Activated naive CD4-positive, alpha-beta T cell treated with anti-CD3 and anti-CD28 coated beads, Interleukin-2, amount 50 U/mL, for 24 hours (primary cell): ENCODE results near the gene NR6A1.
"Not testable (repeated sequence)": the region's sequence is repeated elsewhere in the genome, so short reads cannot be mapped to it uniquely, and the experiment has no call there.

Experiments used
- H3K27ac Mint-ChIP-seq: one replicate; pipeline ENCODE4 v1.8.0; 2021; ENCODE audit warnings: mild to moderate bottlenecking, mixed read lengths
- H3K27me3 Mint-ChIP-seq: one replicate; pipeline ENCODE4 v1.8.0; 2021; ENCODE audit warnings: mixed read lengths
- H3K36me3 Mint-ChIP-seq: one replicate; pipeline ENCODE4 v1.8.0; 2021; ENCODE audit warnings: mixed read lengths
- H3K4me1 Mint-ChIP-seq: one replicate; pipeline ENCODE4 v1.8.0; 2021; ENCODE audit warnings: mixed read lengths
- H3K4me3 Mint-ChIP-seq: one replicate; pipeline ENCODE4 v1.8.0; 2021; ENCODE audit warnings: mild to moderate bottlenecking, mixed read lengths
- H3K9me3 Mint-ChIP-seq: one replicate; pipeline ENCODE4 v1.8.0; 2021; ENCODE audit warnings: mixed read lengths

NR6A1 gene

GRCh38 chr9:124735121-124735520 lies 36.0 kb downstream of the NR6A1 start:
- Mint-ChIP-seq H3K9me3 (no peaks in the 10 kb centered on the region), H3K4me1 (peaks cover 6% of the 10 kb centered on the region), H3K4me3 (no peak overlapping the region), H3K36me3 (no peaks in the 10 kb centered on the region), H3K27ac (peak overlapping the region; percentile 60), H3K27me3 (peaks cover 9% of the 10 kb centered on the region)

GRCh38 chr9:124734741-124735083 lies 36.4 kb downstream of the NR6A1 start:
- H3K27ac Mint-ChIP-seq, H3K4me3 Mint-ChIP-seq, H3K36me3 Mint-ChIP-seq, H3K27me3 Mint-ChIP-seq, H3K4me1 Mint-ChIP-seq, H3K9me3 Mint-ChIP-seq: not testable (repeated sequence)

GRCh38 chr9:124733964-124734740 lies 37.0 kb downstream of the NR6A1 start:
- no peak overlapping the region for H3K27ac Mint-ChIP-seq
- H3K27me3 Mint-ChIP-seq, result peaks cover 9% of the 10 kb centered on the region
- no peaks in the 10 kb centered on the region for H3K9me3 Mint-ChIP-seq
- no peaks in the 10 kb centered on the region for H3K36me3 Mint-ChIP-seq
- peaks cover 6% of the 10 kb centered on the region for H3K4me1 Mint-ChIP-seq
- no peak overlapping the region for H3K4me3 Mint-ChIP-seq

- Mint-ChIP-seq H3K27me3 (peaks cover 8% of the 10 kb centered on the region), H3K36me3 (no peaks in the 10 kb centered on the region), H3K4me3 (no peak overlapping the region), H3K4me1 (peaks cover 6% of the 10 kb centered on the region), H3K27ac (no peak overlapping the region), H3K9me3 (no peaks in the 10 kb centered on the region)
Measured at GRCh38 chr9:124730772-124731171, 40.3 kb downstream of the NR6A1 start.

- no peak overlapping the region for H3K27ac Mint-ChIP-seq
- no peaks in the 10 kb centered on the region for H3K36me3 Mint-ChIP-seq
- H3K9me3 Mint-ChIP-seq, result no peaks in the 10 kb centered on the region
- H3K27me3 Mint-ChIP-seq, result no peaks in the 10 kb centered on the region
- H3K4me1 Mint-ChIP-seq, result no peaks in the 10 kb centered on the region
- H3K4me3 Mint-ChIP-seq, result no peak overlapping the region
Measured at GRCh38 chr9:124726886-124727285, 44.2 kb downstream of the NR6A1 start.

GRCh38 chr9:124725068-124725452 lies 46.1 kb downstream of the NR6A1 start:
- H3K9me3 Mint-ChIP-seq, result no peaks in the 10 kb centered on the region
- H3K36me3 Mint-ChIP-seq, result no peaks in the 10 kb centered on the region
- no peak overlapping the region for H3K27ac Mint-ChIP-seq
- H3K27me3 Mint-ChIP-seq, result no peaks in the 10 kb centered on the region
- no peaks in the 10 kb centered on the region for H3K4me1 Mint-ChIP-seq
- H3K4me3 Mint-ChIP-seq, result no peak overlapping the region

GRCh38 chr9:124724415-124725067 lies 46.6 kb downstream of the NR6A1 start:
- H3K36me3 Mint-ChIP-seq, result no peaks in the 10 kb centered on the region
- H3K4me1 Mint-ChIP-seq, result no peaks in the 10 kb centered on the region
- no peaks in the 10 kb centered on the region for H3K9me3 Mint-ChIP-seq
- no peaks in the 10 kb centered on the region for H3K27me3 Mint-ChIP-seq
- H3K4me3 Mint-ChIP-seq, result no peak overlapping the region
- no peak overlapping the region for H3K27ac Mint-ChIP-seq

- Mint-ChIP-seq H3K4me1 (no peaks in the 10 kb centered on the region), H3K4me3 (no peak overlapping the region), H3K36me3 (no peaks in the 10 kb centered on the region), H3K27ac (no peak overlapping the region), H3K27me3 (no peaks in the 10 kb centered on the region), H3K9me3 (no peaks in the 10 kb centered on the region)
Measured at GRCh38 chr9:124723352-124723751, 47.8 kb downstream of the NR6A1 start.

GRCh38 chr9:124721109-124721906 lies 49.8 kb downstream of the NR6A1 start:
- H3K27ac Mint-ChIP-seq, result no peak overlapping the region
- no peaks in the 10 kb centered on the region for H3K36me3 Mint-ChIP-seq
- H3K4me3 Mint-ChIP-seq, result no peak overlapping the region
- no peaks in the 10 kb centered on the region for H3K27me3 Mint-ChIP-seq
- H3K9me3 Mint-ChIP-seq, result no peaks in the 10 kb centered on the region
- H3K4me1 Mint-ChIP-seq, result no peaks in the 10 kb centered on the region

- H3K27me3 Mint-ChIP-seq, result no peaks in the 10 kb centered on the region
- H3K4me3 Mint-ChIP-seq, result no peak overlapping the region
- H3K36me3 Mint-ChIP-seq, result no peaks in the 10 kb centered on the region
- no peak overlapping the region for H3K27ac Mint-ChIP-seq
- H3K9me3 Mint-ChIP-seq, result no peaks in the 10 kb centered on the region
- H3K4me1 Mint-ChIP-seq, result no peaks in the 10 kb centered on the region
Measured at GRCh38 chr9:124720429-124721108, 50.5 kb downstream of the NR6A1 start.

GRCh38 chr9:124718928-124719327 lies 52.2 kb downstream of the NR6A1 start:
- Mint-ChIP-seq H3K36me3 (no peaks in the 10 kb centered on the region), H3K4me3 (no peak overlapping the region), H3K4me1 (no peaks in the 10 kb centered on the region), H3K9me3 (no peaks in the 10 kb centered on the region), H3K27ac (no peak overlapping the region), H3K27me3 (no peaks in the 10 kb centered on the region)

GRCh38 chr9:124717597-124717996 lies 53.5 kb downstream of the NR6A1 start:
- H3K27ac Mint-ChIP-seq, result no peak overlapping the region
- no peaks in the 10 kb centered on the region for H3K4me1 Mint-ChIP-seq
- no peaks in the 10 kb centered on the region for H3K27me3 Mint-ChIP-seq
- no peaks in the 10 kb centered on the region for H3K36me3 Mint-ChIP-seq
- no peaks in the 10 kb centered on the region for H3K9me3 Mint-ChIP-seq
- H3K4me3 Mint-ChIP-seq, result no peak overlapping the region

- peaks cover 1% of the 10 kb centered on the region for H3K27me3 Mint-ChIP-seq
- H3K4me3 Mint-ChIP-seq, result no peak overlapping the region
- H3K36me3 Mint-ChIP-seq, result no peaks in the 10 kb centered on the region
- H3K9me3 Mint-ChIP-seq, result no peaks in the 10 kb centered on the region
- no peak overlapping the region for H3K27ac Mint-ChIP-seq
- H3K4me1 Mint-ChIP-seq, result no peaks in the 10 kb centered on the region
Measured at GRCh38 chr9:124716808-124717207, 54.3 kb downstream of the NR6A1 start.

- Mint-ChIP-seq H3K9me3 (no peaks in the 10 kb centered on the region), H3K4me3 (no peak overlapping the region), H3K27me3 (peaks cover 7% of the 10 kb centered on the region), H3K36me3 (no peaks in the 10 kb centered on the region), H3K27ac (no peak overlapping the region), H3K4me1 (no peaks in the 10 kb centered on the region)
Measured at GRCh38 chr9:124710766-124711165, 60.3 kb downstream of the NR6A1 start.

GRCh38 chr9:124709292-124709690 lies 61.8 kb downstream of the NR6A1 start:
- H3K27ac Mint-ChIP-seq, result no peak overlapping the region
- no peaks in the 10 kb centered on the region for H3K9me3 Mint-ChIP-seq
- H3K4me1 Mint-ChIP-seq, result no peaks in the 10 kb centered on the region
- H3K4me3 Mint-ChIP-seq, result no peak overlapping the region
- H3K27me3 Mint-ChIP-seq, result peaks cover 7% of the 10 kb centered on the region
- no peaks in the 10 kb centered on the region for H3K36me3 Mint-ChIP-seq
